ENCODE results near the gene HYLS1.
A peak's percentile ranks its signal among the peaks of the same experiment; 100 is the strongest.

HYLS1 gene

DNA sequence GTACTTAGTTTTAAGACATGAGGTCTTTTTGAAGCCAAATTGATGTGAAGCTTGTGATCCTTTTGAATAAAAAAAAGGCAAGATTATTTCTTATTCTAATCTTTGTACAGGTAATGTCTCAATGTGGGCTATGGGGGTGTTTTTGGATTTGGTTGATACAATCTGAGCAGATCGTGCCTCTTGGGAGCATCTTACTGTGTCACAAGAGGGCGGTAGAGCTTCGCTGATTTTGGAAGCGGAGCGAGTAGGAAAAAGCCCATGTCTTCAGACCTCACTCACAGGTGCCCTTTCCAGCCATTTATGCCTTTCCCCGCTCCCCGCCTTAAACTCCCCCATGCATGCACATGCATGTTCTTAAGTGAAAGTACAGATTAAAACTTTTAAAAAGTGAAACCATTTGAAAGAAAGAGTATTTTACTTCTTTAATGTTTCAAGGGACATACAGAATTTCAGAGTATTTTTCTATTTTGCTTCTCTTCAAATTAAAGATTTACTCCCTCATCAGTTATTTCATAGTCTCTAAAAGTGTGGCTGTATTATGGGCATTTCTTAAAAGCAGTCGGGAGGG, 35.6 kb downstream of the HYLS1 start:
- Histone ChIP-seq H3K4me1 (ENCODE audit: low read length) (no peaks in the 10 kb centered on the region), H3K27ac (ENCODE audit: low read length) (no peak overlapping the region), H4K20me1 (ENCODE audit: insufficient read depth, low read length) (no peaks in the 10 kb centered on the region), H3K79me2 (ENCODE audit: low read length) (no peaks in the 10 kb centered on the region), H3K9me3 (replicated peaks; ENCODE audit: insufficient read depth, low read length) (no peaks in the 10 kb centered on the region), H3K36me3 (replicated peaks; ENCODE audit: insufficient read depth, low read length) (no peaks in the 10 kb centered on the region), H3K27me3 (replicated peaks; ENCODE audit: insufficient read depth, low read length) (no peaks in the 10 kb centered on the region), H3K9ac (ENCODE audit: low read length) (no peak overlapping the region), H3F3A (ENCODE audit: insufficient read depth, low read length) (no peaks in the 10 kb centered on the region), H3K9me2 (replicated peaks; ENCODE audit: insufficient read depth, low read length) (no peaks in the 10 kb centered on the region), H3K4me2 (ENCODE audit: low read depth, low read length) (no peak overlapping the region), H3K4me3 (ENCODE audit: low read length) (no peak overlapping the region), H2AFZ (ENCODE audit: low read length) (no peak overlapping the region)
- no peak for TF ChIP-seq EZH2phosphoT487 (IDR thresholded peaks at IDR 0.05; ENCODE audit: low read length)
- TF ChIP-seq, protein P1, sequence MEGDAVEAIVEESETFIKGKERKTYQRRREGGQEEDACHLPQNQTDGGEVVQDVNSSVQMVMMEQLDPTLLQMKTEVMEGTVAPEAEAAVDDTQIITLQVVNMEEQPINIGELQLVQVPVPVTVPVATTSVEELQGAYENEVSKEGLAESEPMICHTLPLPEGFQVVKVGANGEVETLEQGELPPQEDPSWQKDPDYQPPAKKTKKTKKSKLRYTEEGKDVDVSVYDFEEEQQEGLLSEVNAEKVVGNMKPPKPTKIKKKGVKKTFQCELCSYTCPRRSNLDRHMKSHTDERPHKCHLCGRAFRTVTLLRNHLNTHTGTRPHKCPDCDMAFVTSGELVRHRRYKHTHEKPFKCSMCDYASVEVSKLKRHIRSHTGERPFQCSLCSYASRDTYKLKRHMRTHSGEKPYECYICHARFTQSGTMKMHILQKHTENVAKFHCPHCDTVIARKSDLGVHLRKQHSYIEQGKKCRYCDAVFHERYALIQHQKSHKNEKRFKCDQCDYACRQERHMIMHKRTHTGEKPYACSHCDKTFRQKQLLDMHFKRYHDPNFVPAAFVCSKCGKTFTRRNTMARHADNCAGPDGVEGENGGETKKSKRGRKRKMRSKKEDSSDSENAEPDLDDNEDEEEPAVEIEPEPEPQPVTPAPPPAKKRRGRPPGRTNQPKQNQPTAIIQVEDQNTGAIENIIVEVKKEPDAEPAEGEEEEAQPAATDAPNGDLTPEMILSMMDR (IDR thresholded peaks at IDR 0.05; ENCODE audit: low read length) = peak; percentile 79
- DNase-seq = peak; percentile 88

DNA sequence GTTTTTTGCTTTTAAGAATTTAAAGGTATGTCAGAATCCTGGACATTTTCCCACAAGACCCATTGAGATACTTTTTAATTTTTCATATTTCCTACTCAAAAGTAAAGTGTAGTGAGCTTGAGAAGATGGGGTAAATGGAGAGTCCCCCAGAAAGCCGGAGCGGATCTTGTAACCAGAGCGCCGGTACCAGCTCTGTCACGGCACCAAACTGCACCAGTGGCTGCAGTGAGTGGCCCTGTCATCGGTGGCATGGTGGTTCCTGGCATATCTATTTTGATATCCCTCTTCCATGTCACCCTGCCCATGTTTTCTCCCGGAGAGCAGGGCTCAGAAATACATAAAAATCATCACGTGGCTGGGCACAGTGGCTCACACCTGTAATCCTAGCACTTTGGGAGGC, 36.2 kb downstream of the HYLS1 start:
- H3K9ac ChIP-seq (ENCODE audit: low read length) = no peak overlapping the region
- H3K9me3 ChIP-seq (replicated peaks; ENCODE audit: insufficient read depth, low read length) = no peaks in the 10 kb centered on the region
- H3K4me2 ChIP-seq (ENCODE audit: low read depth, low read length) = no peak overlapping the region
- H2AFZ ChIP-seq (ENCODE audit: low read length) = no peak overlapping the region
- TF ChIP-seq, protein P1 (IDR thresholded peaks at IDR 0.05; ENCODE audit: low read length) = no peak
- TF ChIP-seq EZH2phosphoT487 (IDR thresholded peaks at IDR 0.05; ENCODE audit: low read length) = no peak
- TF ChIP-seq EZH2 (optimal IDR thresholded peaks at IDR 0.05; ENCODE audit: low read depth, low read length) = no peak
- no peak for DNase-seq
- H3K27me3 ChIP-seq (replicated peaks; ENCODE audit: insufficient read depth, low read length) = no peaks in the 10 kb centered on the region
- no peaks in the 10 kb centered on the region for H3K4me1 ChIP-seq (ENCODE audit: low read length)
- no peaks in the 10 kb centered on the region for H3K79me2 ChIP-seq (ENCODE audit: low read length)
- H3K4me3 ChIP-seq (ENCODE audit: low read length) = no peak overlapping the region
- no peaks in the 10 kb centered on the region for H3F3A ChIP-seq (ENCODE audit: insufficient read depth, low read length)
- no peaks in the 10 kb centered on the region for H4K20me1 ChIP-seq (ENCODE audit: insufficient read depth, low read length)
- H3K9me2 ChIP-seq (replicated peaks; ENCODE audit: insufficient read depth, low read length) = no peaks in the 10 kb centered on the region
- no peaks in the 10 kb centered on the region for H3K36me3 ChIP-seq (replicated peaks; ENCODE audit: insufficient read depth, low read length)
- no peak overlapping the region for H3K27ac ChIP-seq (ENCODE audit: low read length)

DNA sequence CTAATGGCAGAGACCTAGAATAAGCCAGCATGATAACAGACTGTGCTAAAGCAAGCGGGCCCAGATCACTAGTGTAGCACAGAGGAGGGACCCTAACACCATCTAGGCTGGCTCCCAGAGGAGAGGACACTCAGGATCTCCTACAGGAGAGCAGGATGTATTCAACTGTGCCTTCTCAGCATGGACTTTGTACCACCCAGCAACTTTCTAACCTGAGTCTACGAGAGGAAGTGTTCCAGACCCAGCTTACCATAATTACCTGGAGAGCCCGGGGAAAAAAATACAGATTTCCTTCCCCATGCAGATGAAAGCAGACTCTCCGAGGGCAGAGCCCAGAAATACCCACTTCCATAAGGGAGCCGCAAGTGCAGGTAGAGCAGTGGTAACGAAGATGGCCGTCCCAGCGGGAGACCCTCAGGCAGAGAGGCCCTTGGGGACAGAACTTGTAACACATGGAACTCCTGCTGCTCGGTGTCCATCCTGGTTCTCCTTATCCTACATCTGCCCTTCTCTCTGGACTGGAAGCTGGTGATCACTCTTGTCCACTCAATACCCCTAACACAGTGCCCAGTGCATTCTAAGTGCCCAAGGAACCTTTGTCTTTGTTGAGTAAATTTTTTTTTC, 37.0 kb downstream of the HYLS1 start:
- Histone ChIP-seq H3K9ac (ENCODE audit: low read length) (no peak overlapping the region), H3K79me2 (ENCODE audit: low read length) (no peaks in the 10 kb centered on the region), H3K36me3 (replicated peaks; ENCODE audit: insufficient read depth, low read length) (no peaks in the 10 kb centered on the region), H3K9me2 (replicated peaks; ENCODE audit: insufficient read depth, low read length) (no peaks in the 10 kb centered on the region), H3K9me3 (replicated peaks; ENCODE audit: insufficient read depth, low read length) (no peaks in the 10 kb centered on the region), H3K4me3 (ENCODE audit: low read length) (no peak overlapping the region), H2AFZ (ENCODE audit: low read length) (no peak overlapping the region), H3K4me2 (ENCODE audit: low read depth, low read length) (no peak overlapping the region), H3K27ac (ENCODE audit: low read length) (no peak overlapping the region), H3K27me3 (replicated peaks; ENCODE audit: insufficient read depth, low read length) (no peaks in the 10 kb centered on the region), H3K4me1 (ENCODE audit: low read length) (no peaks in the 10 kb centered on the region), H3F3A (ENCODE audit: insufficient read depth, low read length) (no peaks in the 10 kb centered on the region), H4K20me1 (ENCODE audit: insufficient read depth, low read length) (no peaks in the 10 kb centered on the region)
- no peak for DNase-seq
- TF ChIP-seq, protein P1 (IDR thresholded peaks at IDR 0.05; ENCODE audit: low read length) = no peak
- TF ChIP-seq EZH2phosphoT487 (IDR thresholded peaks at IDR 0.05; ENCODE audit: low read length) = no peak
- TF ChIP-seq EZH2 (optimal IDR thresholded peaks at IDR 0.05; ENCODE audit: low read depth, low read length) = no peak

All from MM.1S (cell line).